ENCODE data around the gene ADAMTS12.

The ADAMTS12 gene

GRCh38 chr5:33701951-33702350, 189.8 kb downstream of the ADAMTS12 start:
- DNase-seq, result no peak

GRCh38 chr5:33701251-33701650, 190.5 kb downstream of the ADAMTS12 start:
- no peak for DNase-seq

GRCh38 chr5:33696411-33696810, 195.4 kb downstream of the ADAMTS12 start:
- no peak for DNase-seq

- DNase-seq, result no peak
Observed at GRCh38 chr5:33692980-33693379, 198.8 kb downstream of the ADAMTS12 start.

- DNase-seq, result no peak
Observed at GRCh38 chr5:33691856-33692255, 199.9 kb downstream of the ADAMTS12 start.

GRCh38 chr5:33690374-33691135, 201.2 kb downstream of the ADAMTS12 start:
- no peak for DNase-seq

GRCh38 chr5:33688526-33688925, 203.3 kb downstream of the ADAMTS12 start:
- no peak for DNase-seq

GRCh38 chr5:33688066-33688465, 203.7 kb downstream of the ADAMTS12 start:
- DNase-seq, result no peak

GRCh38 chr5:33685873-33686755, 205.7 kb downstream of the ADAMTS12 start:
- no peak for DNase-seq

GRCh38 chr5:33684496-33685159, 207.2 kb downstream of the ADAMTS12 start:
- no peak for DNase-seq

GRCh38 chr5:33679791-33680190, 212.0 kb downstream of the ADAMTS12 start:
- no peak for DNase-seq

GRCh38 chr5:33675958-33676464, 215.8 kb downstream of the ADAMTS12 start:
- no peak for DNase-seq

- DNase-seq, result no peak
Observed at GRCh38 chr5:33671700-33672291, 220.0 kb downstream of the ADAMTS12 start.

- no peak for DNase-seq
Observed at GRCh38 chr5:33662722-33663427, 228.9 kb downstream of the ADAMTS12 start.

- DNase-seq, result no peak
Observed at GRCh38 chr5:33659526-33660169, 232.1 kb downstream of the ADAMTS12 start.

GRCh38 chr5:33657804-33658440, 233.9 kb downstream of the ADAMTS12 start:
- DNase-seq, result no peak

GRCh38 chr5:33657176-33657575, 234.6 kb downstream of the ADAMTS12 start:
- no peak for DNase-seq

- no peak for DNase-seq
Observed at GRCh38 chr5:33650911-33651310, 240.9 kb downstream of the ADAMTS12 start.

GRCh38 chr5:33649549-33650482, 242.0 kb downstream of the ADAMTS12 start:
- DNase-seq, result no peak

Data from effector CD8-positive, alpha-beta T cell (primary cell).